ENCODE results near the gene ERVW-1.
"Not testable (repeated sequence)": the region's sequence is repeated elsewhere in the genome, so short reads cannot be mapped to it uniquely, and the experiment has no call there.

ERVW-1 gene

DNA sequence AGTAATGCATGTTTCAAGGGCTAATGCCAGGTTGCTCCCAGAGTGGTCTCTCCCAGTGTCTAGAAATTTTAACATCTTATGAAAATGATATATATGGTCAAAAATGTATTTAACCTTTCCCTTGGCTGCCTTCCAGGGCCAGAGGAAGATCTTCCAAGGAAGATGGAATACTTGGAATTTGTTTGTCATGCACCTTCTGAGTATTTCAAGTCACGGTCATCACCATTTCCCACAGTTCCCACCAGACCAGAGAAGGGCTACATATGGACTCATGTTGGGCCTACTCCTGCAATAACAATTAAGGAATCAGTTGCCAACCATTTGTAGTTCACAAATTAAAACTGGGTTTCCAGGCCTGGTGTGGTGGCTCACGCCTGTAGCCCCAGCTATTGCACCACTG, 21.5 kb downstream of the ERVW-1 start:
- DNase-seq (ENCODE audit: low read depth) = peak; percentile 4
- no peak overlapping the region for H3K4me3 ChIP-seq (ENCODE audit: control insufficient read depth, low read depth, low read length)
- TF ChIP-seq, protein P1, sequence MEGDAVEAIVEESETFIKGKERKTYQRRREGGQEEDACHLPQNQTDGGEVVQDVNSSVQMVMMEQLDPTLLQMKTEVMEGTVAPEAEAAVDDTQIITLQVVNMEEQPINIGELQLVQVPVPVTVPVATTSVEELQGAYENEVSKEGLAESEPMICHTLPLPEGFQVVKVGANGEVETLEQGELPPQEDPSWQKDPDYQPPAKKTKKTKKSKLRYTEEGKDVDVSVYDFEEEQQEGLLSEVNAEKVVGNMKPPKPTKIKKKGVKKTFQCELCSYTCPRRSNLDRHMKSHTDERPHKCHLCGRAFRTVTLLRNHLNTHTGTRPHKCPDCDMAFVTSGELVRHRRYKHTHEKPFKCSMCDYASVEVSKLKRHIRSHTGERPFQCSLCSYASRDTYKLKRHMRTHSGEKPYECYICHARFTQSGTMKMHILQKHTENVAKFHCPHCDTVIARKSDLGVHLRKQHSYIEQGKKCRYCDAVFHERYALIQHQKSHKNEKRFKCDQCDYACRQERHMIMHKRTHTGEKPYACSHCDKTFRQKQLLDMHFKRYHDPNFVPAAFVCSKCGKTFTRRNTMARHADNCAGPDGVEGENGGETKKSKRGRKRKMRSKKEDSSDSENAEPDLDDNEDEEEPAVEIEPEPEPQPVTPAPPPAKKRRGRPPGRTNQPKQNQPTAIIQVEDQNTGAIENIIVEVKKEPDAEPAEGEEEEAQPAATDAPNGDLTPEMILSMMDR (conservative IDR thresholded peaks at IDR 0.05; ENCODE audit: control insufficient read depth, insufficient read depth, low read depth, low read length) = no peak

DNA sequence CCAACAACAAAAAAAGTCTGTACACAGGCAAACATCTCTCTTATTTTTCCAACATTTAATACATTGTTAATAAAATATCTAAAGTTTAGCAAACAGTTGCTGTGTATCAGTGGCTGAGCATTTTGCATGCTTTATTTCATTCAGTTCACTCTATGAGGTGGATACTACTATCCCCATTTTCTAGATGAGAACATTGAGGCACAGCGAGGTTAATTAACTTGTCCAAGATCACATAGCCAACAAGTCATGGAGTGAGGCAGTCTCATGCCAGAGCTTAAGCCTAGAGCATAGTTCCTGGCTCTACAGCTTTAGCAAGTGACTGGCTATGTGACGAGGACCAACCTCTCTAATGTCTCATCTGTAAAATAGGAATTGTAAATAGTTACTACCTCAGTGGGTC, 26.1 kb downstream of the ERVW-1 start:
- no peak for DNase-seq (ENCODE audit: low read depth)
- TF ChIP-seq, protein P1 (conservative IDR thresholded peaks at IDR 0.05; ENCODE audit: control insufficient read depth, insufficient read depth, low read depth, low read length) = no peak
- H3K4me3 ChIP-seq (ENCODE audit: control insufficient read depth, low read depth, low read length) = no peak overlapping the region

DNA sequence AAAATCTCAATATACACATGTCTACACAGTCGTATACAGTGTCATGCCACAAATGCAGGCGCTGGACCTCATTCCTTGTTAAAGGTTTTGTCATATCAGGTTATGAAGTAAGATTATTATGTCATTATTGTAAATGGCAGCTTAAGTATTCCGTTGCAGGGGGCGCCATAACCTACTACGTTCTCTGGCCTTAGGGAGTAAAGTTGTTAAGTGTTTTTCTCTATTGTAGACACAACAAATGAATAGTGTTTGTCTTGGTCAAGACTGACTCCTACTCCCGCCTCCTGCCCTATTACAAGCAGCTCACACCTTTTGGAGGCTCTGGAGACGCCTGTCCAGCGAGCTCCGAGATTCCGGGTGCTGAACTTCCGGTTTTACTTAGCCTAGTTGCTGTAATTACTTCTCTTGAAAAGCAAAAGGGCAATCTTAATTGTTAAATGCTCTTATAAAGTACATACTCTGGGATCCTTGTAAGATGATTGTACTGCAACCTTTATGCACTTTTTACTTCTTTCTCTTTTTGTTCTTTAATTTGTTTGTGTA, 29.5 kb downstream of the ERVW-1 start:
- peak; percentile 62 for DNase-seq (ENCODE audit: low read depth)
- peak overlapping the region; percentile 78 for H3K4me3 ChIP-seq (ENCODE audit: control insufficient read depth, low read depth, low read length)
- TF ChIP-seq, protein P1 (conservative IDR thresholded peaks at IDR 0.05; ENCODE audit: control insufficient read depth, insufficient read depth, low read depth, low read length) = peak; percentile 50

DNA sequence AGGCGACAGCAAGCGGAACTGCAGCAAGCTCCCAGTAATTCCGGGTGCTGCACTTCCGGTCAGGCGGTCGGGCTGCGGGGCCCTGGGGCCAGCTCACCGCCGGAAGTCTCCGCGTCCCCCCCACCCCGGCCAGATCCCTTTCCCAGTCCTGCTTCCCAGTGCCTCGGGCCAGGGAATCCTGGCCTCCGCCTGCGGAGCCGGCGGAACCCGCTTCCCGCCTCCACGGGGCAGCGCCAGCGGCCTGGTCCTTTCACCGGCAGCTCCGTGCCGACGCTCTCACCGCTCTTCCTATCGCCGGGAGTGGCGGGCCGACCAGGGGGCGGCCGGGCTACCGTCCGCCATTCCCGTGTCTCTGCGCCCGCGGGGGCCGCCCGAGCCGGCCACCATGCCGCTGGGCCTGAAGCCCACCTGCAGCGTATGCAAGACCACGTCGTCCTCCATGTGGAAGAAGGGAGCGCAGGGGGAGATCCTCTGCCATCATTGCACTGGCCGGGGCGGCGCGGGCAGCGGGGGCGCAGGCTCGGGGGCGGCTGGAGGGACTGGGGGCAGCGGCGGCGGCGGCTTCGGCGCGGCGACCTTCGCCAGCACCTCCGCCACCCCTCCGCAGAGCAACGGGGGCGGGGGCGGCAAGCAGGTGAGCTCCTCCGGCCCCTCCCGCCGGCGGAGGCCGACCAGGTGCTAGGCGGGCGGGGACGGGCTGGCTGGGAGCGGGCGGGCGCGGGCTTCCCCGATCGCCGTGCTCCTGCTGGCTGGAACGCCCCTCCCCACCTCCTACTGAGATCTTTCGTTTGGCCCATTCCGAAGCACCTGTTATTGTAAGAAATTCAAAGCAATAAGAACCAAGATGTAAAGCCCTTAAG, 30.2 kb downstream of the ERVW-1 start, which contains the start of gene GATAD1:
TSS of gene GATAD1 (plus strand) at position 138 of the 860 bp plus-strand sequence. CDS start at position 386, 248 bp downstream.
- DNase-seq (ENCODE audit: low read depth) = peak; percentile 90
- TF ChIP-seq, protein P1 (conservative IDR thresholded peaks at IDR 0.05; ENCODE audit: control insufficient read depth, insufficient read depth, low read depth, low read length) = peak; percentile 87
- peak within 1 kb of the TSS; percentile 78 for H3K4me3 ChIP-seq (ENCODE audit: control insufficient read depth, low read depth, low read length)

DNA sequence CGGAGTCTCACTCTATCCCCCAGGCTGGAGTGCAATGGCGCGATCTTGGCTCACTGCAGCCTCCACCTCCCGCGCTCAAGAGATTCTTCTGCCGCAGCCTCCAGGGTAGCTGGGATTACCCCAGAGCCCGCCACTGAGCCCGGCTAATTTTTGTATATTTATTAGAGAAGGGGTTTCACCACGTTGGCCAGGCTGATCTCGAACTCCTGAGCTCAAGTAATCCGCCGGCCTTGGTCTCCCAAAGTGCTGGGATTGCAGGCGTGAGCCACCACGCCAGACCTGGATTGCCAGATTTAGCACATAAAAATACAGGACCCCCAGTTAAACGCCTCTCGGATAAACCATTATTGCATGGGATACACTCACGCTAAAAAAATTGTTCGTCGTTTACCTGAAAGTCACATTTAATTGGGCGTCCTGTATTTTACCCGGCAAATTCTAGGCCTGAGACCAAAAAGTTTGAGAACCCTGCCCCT, 30.8 kb downstream of the ERVW-1 start:
- TF ChIP-seq, protein P1 (conservative IDR thresholded peaks at IDR 0.05; ENCODE audit: control insufficient read depth, insufficient read depth, low read depth, low read length) = no peak
- no peak for DNase-seq (ENCODE audit: low read depth)

DNA sequence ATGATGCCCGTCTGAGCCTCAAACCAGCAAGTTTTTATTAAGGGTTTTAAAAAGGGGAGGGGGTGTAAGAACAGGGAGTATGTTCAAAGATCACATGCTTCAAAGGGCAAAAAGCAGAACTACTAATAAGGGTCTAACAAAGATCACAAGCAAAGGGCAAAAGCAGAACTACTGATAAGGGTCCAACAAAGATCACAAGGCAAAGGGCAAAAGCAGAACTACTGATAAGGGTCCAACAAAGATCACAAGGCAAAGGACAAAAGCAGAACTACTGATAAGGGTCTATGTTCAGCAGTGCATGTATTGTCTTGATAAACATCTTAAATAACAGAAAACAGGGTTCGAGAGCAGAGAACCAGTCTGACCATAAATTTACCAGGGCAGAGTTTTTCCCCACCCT, 35.0 kb downstream of the ERVW-1 start:
- DNase-seq (ENCODE audit: low read depth); H3K4me3 ChIP-seq (ENCODE audit: control insufficient read depth, low read depth, low read length): not testable (repeated sequence)

More for the DNA sequence above, 30.8 kb downstream of the ERVW-1 start:
- peak overlapping the region; percentile 3 for H3K4me3 ChIP-seq (ENCODE audit: control insufficient read depth, low read depth, low read length)

DNA sequence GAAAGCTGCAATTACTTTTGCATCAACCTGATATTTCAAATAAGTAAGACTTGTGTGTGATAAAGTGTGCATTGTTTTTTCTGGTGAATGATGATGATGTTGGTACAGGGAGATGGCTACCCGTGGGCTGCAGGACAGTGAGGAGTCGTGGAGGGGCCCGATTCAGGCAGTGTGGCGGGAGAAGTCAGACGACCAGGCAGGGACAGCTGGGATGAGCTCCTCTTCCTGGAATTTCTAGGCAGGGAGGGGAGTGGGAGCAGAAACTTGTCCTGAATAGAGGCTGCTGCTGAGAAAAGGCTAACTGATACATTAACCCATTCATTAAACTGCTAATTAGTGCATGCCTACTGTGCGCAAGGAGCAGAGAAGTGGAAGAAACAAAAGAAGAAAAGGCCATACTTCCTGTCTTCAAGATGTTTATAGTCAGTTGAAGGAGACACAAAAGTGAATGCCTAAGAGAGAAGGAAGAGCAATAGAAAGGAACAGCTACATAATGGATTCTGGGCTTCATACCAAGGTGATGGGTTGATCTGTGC, 39.7 kb downstream of the ERVW-1 start:
- TF ChIP-seq, protein P1 (conservative IDR thresholded peaks at IDR 0.05; ENCODE audit: control insufficient read depth, insufficient read depth, low read depth, low read length) = no peak
- no peak overlapping the region for H3K4me3 ChIP-seq (ENCODE audit: control insufficient read depth, low read depth, low read length)
- DNase-seq (ENCODE audit: low read depth) = no peak

Measured in fibroblast of mammary gland (primary cell).